Gastrocnemius medialis (tissue), 4 donors: ENCODE results near the gene TSPAN2. TPM values are rescaled to one million over a fixed set of nuclear protein-coding genes. Genes with fewer than 3 reads are reported as not detected.

Source experiments
- ATAC-seq, 2 donors: fragments of 150-250 bp; one replicate each; pipeline ENCODE4 v1.9.1; 2016
- DNase-seq, 2 donors: peaks; one replicate each; pipeline ENCODE4 v3.0.0-alpha.2; 2019
- H3K27ac ChIP-seq, 4 donors: fragments of 200-600 bp; sonication (generic); 1 replicate in 1 of 4; 2 replicates in 3 of 4; pipeline ENCODE4 v1.5.1; 2016 to 2018; ENCODE audit warnings: mild to moderate bottlenecking in 2 of 4, moderate library complexity in 1 of 4
- H3K27me3 ChIP-seq, 3 donors: fragments of 200-600 bp; sonication (generic) in 2 of 3; 1 replicate in 1 of 3; 2 replicates in 2 of 3; pipeline versions ENCODE4 v1.5.1 to v1.6.0; 2016 to 2019; ENCODE audit warnings: mild to moderate bottlenecking in 1 of 3, moderate library complexity in 1 of 3
- H3K36me3 ChIP-seq, 2 donors: fragments of 200-600 bp; sonication (generic) in 1 of 2; one replicate each; pipeline ENCODE4 v1.5.1; 2017 to 2018
- H3K4me1 ChIP-seq, 2 donors: fragments of 200-600 bp; sonication (generic) in 1 of 2; one replicate each; pipeline ENCODE4 v1.5.1; 2016 to 2017; ENCODE audit warnings: mild to moderate bottlenecking in 2 of 2
- H3K4me3 ChIP-seq, 4 donors: fragments of 200-600 bp; sonication (generic) in 3 of 4; 1 replicate in 1 of 4; 2 replicates in 3 of 4; pipeline ENCODE4 v1.5.1; 2016 to 2019; ENCODE audit warnings: mild to moderate bottlenecking in 2 of 4
- H3K9me3 ChIP-seq, 3 donors: fragments of 200-600 bp; sonication (generic) in 2 of 3; 1 replicate in 1 of 3; 2 replicates in 2 of 3; pipeline ENCODE4 v1.5.1; 2016 to 2019
- CTCF ChIP-seq, 5 experiments: fragments of 450-650 bp in 3 of 5; fragments of 200-600 bp in 2 of 5; sonication (generic) in 2 of 5; IDR thresholded peaks in 4 of 5; conservative IDR thresholded peaks in 1 of 5; 1 replicate in 4 of 5; 2 replicates in 1 of 5; pipeline ENCODE4 v1.5.1; 2016 to 2019; ENCODE audit warnings: antibody characterized with exemption in 5 of 5, mild to moderate bottlenecking in 3 of 5, moderate library complexity in 3 of 5
- POLR2A ChIP-seq, 2 donors: fragments of 450-650 bp; IDR thresholded peaks; one replicate each; pipeline ENCODE4 v1.6.1; 2017; ENCODE audit warnings: antibody characterized with exemption in 2 of 2, mild to moderate bottlenecking in 2 of 2, moderate library complexity in 2 of 2
- in situ Hi-C, 4 donors: fragments of 200-750 bp; cut with MboI; loops; one replicate each; pipeline versions ENCODE4 v1.15.0 to v1.8.0; 2017; ENCODE audit warnings: low sequenced_read_pairs in 4 of 4
- intact Hi-C: fragments of 100-400 bp; cut with DNase I; formaldehyde crosslinking; loops from one replicate; pipeline ENCODE4 v1.15.1; 2023; ENCODE audit warnings: low total_unique reads
- total RNA-seq, 4 donors: library from RNA; depleted of rRNA; stranded (reverse); fragments of >200 nt; gene quantifications; one replicate each; pipeline versions ENCODE4 v1.1.0 to v1.2.3, GENCODE V29; 2016

TSPAN2 gene
- total RNA-seq, 4 donors from 2014 or later: 0.70 to 2.6 (median 2.0) TPM; not detected in 1

GRCh38 chr1:115134231-115134630 lies 44.9 kb upstream of the TSPAN2 start:
- intact Hi-C loops (loop anchor here (10.0 kb wide), 3 partner anchors 141 to 591 kb away; partner anchors contain the start of gene NGF), in situ Hi-C loops (loop anchor here in 3 of 4 donors (10.0 to 25.0 kb wide), 2 partner anchors 203 to 461 kb away; partner anchors contain the start of gene NGF (in 2 of the 3))
- ATAC-seq (peak; percentile 59 to 70), DNase-seq (peak; percentile 29 to 58)
- no peaks in the 10 kb centered on the region for H3K36me3 ChIP-seq
- no peaks in the 10 kb centered on the region for H3K27me3 ChIP-seq
- no peaks in the 10 kb centered on the region for H3K9me3 ChIP-seq
- no peak overlapping the region for H3K4me3 ChIP-seq
- H3K4me1 ChIP-seq: peaks cover 15 to 20% of the 10 kb centered on the region in 2 donors
- no peak for TF ChIP-seq CTCF (IDR thresholded peaks at IDR 0.05 in 4 of 5, conservative IDR thresholded peaks at IDR 0.05 in 1 of 5)
- no peak for TF ChIP-seq POLR2A (IDR thresholded peaks at IDR 0.05)
- H3K27ac ChIP-seq: peak overlapping the region; percentile 48 to 70 (median 58)

GRCh38 chr1:115133440-115133839 lies 44.1 kb upstream of the TSPAN2 start:
- no peak for TF ChIP-seq POLR2A (IDR thresholded peaks at IDR 0.05)
- no peak for TF ChIP-seq CTCF (IDR thresholded peaks at IDR 0.05 in 4 of 5, conservative IDR thresholded peaks at IDR 0.05 in 1 of 5)
- peak overlapping the region in 2 of 4 donors; percentile 60 to 70 for H3K27ac ChIP-seq
- H3K9me3 ChIP-seq: no peaks in the 10 kb centered on the region
- H3K27me3 ChIP-seq: no peaks in the 10 kb centered on the region
- H3K4me1 ChIP-seq: peaks cover 14 to 15% of the 10 kb centered on the region in 2 donors
- no peak overlapping the region for H3K4me3 ChIP-seq
- DNase-seq (no peak), ATAC-seq (no peak)
- intact Hi-C loops (loop anchor here (10.0 kb wide), 3 partner anchors 141 to 591 kb away; partner anchors contain the start of gene NGF), in situ Hi-C loops (loop anchor here in 3 of 4 donors (10.0 to 25.0 kb wide), 2 partner anchors 204 to 461 kb away; partner anchors contain the start of gene NGF (in 2 of the 3))
- H3K36me3 ChIP-seq: no peaks in the 10 kb centered on the region

- Histone ChIP-seq H3K27me3 (no peaks in the 10 kb centered on the region), H3K36me3 (no peaks in the 10 kb centered on the region), H3K4me1 (peaks cover 14 to 15% of the 10 kb centered on the region in 2 donors), H3K9me3 (no peaks in the 10 kb centered on the region), H3K4me3 (no peak overlapping the region), H3K27ac (no peak overlapping the region)
- DNase-seq: no peak
- in situ Hi-C loops (loop anchor here in 3 of 4 donors (10.0 to 25.0 kb wide), 2 partner anchors 207 to 464 kb away; partner anchors contain the start of gene NGF (in 2 of the 3)), intact Hi-C loops (loop anchor here (10.0 kb wide), 3 partner anchors 144 to 594 kb away; partner anchors contain the start of gene NGF)
- no peak for TF ChIP-seq CTCF (IDR thresholded peaks at IDR 0.05 in 4 of 5, conservative IDR thresholded peaks at IDR 0.05 in 1 of 5)
- no peak for TF ChIP-seq POLR2A (IDR thresholded peaks at IDR 0.05)
- no peak for ATAC-seq
Observed at GRCh38 chr1:115130786-115131185, 41.5 kb upstream of the TSPAN2 start.

- Histone ChIP-seq H3K36me3 (no peaks in the 10 kb centered on the region), H3K4me1 (peaks cover 5 to 8% of the 10 kb centered on the region in 2 donors), H3K27me3 (no peaks in the 10 kb centered on the region), H3K27ac (no peak overlapping the region), H3K9me3 (no peaks in the 10 kb centered on the region), H3K4me3 (no peak overlapping the region)
- in situ Hi-C loops: loop anchor here in 2 of 4 donors (25.0 kb wide), 1 partner anchor 208 kb away; the partner anchor contains the start of gene NGF (in 2 of the 2)
- TF ChIP-seq CTCF (IDR thresholded peaks at IDR 0.05 in 4 of 5, conservative IDR thresholded peaks at IDR 0.05 in 1 of 5): no peak
- no peak for TF ChIP-seq POLR2A (IDR thresholded peaks at IDR 0.05)
- no peak for ATAC-seq
- intact Hi-C loops: no loop called here
- DNase-seq: no peak
Observed at GRCh38 chr1:115129071-115129640, 39.9 kb upstream of the TSPAN2 start.
